Left lung (tissue), 10 donors: ENCODE data around the gene RPAIN. TPM values are rescaled to one million over a fixed set of nuclear protein-coding genes. Genes with fewer than 3 reads are reported as not detected.

ENCODE experiments used
- ATAC-seq: fragments of 200-7000 bp; cut with Tn5 transposase; one replicate; pipeline ENCODE4 v1.9.1; 2020; ENCODE audit warnings: moderate library complexity
- DNase-seq, 4 donors: peaks; one replicate each; pipeline ENCODE4 v3.0.0-alpha.2; 2013 to 2020
- H3K27ac ChIP-seq, 2 donors: fragments of 200-600 bp; sonication (generic) in 1 of 2; one replicate each; pipeline versions ENCODE4 v1.5.0 to v1.8.0; 2020 to 2021
- H3K27me3 ChIP-seq, 2 donors: fragments of 200-600 bp; sonication (generic) in 1 of 2; one replicate each; pipeline versions ENCODE4 v1.5.0 to v1.8.0; 2020 to 2021
- H3K36me3 ChIP-seq, 2 donors: fragments of 200-600 bp; sonication (generic) in 1 of 2; one replicate each; pipeline versions ENCODE4 v1.5.0 to v1.8.0; 2020 to 2021
- H3K4me1 ChIP-seq, 2 donors: fragments of 200-600 bp; one replicate each; pipeline ENCODE4 v1.8.0; 2021
- H3K4me3 ChIP-seq, 2 donors: fragments of 200-600 bp; sonication (generic) in 1 of 2; one replicate each; pipeline versions ENCODE4 v1.5.0 to v1.8.0; 2020 to 2021; ENCODE audit warnings: mild to moderate bottlenecking in 1 of 2
- H3K9me3 ChIP-seq, 2 donors: fragments of 200-600 bp; sonication (generic) in 1 of 2; one replicate each; pipeline versions ENCODE4 v1.5.0 to v1.8.0; 2020 to 2021
- CTCF ChIP-seq, 2 donors: fragments of 200-600 bp; sonication (generic) in 1 of 2; IDR thresholded peaks; one replicate each; pipeline versions ENCODE4 v1.5.0 to v1.8.0; 2021; ENCODE audit warnings: antibody characterized with exemption in 2 of 2
- intact Hi-C, 2 donors: fragments of 100-400 bp; cut with DNase I; formaldehyde crosslinking; loops; one replicate each; pipeline versions ENCODE4 v1.11.2 to v1.14.2; 2022
- polyA plus RNA-seq, 6 donors: library from polyadenylated mRNA; unstranded; fragments of 120-200 nt; gene quantifications; one replicate each; pipeline ENCODE4 v1.2.1, GENCODE V29; 2013; ENCODE audit not compliant: insufficient read length in 6 of 6
- total RNA-seq, 2 donors: library from RNA; stranded (reverse); fragmentation: NEBNext Ultra II Directional; extraction: Animal tissue kit (Norgen Biotek cat#: 25700); gene quantifications; one replicate each; pipeline ENCODE4 v1.2.1, GENCODE V29; 2021
- donor health status: DM: no; HTN: yes; CAD: no.
- donor health status: DM: no; HTN: no; CAD: no.

Gene RPAIN
- total and polyA plus RNA-seq, 8 donors = 31.8 to 96.2 (median 85.6) TPM

- ATAC-seq (no peak), DNase-seq (no peak)
- H3K27ac ChIP-seq = no peak overlapping the region
- TF ChIP-seq CTCF (IDR thresholded peaks at IDR 0.05) = no peak
- intact Hi-C loops = no loop called here
- no peaks in the 10 kb centered on the region for H3K27me3 ChIP-seq
- H3K4me1 ChIP-seq = no peaks in the 10 kb centered on the region
- H3K9me3 ChIP-seq = no peaks in the 10 kb centered on the region
- peaks cover 0 to 100% of the 10 kb centered on the region in 2 donors for H3K36me3 ChIP-seq
- H3K4me3 ChIP-seq = no peak overlapping the region
These were observed 23.4 kb upstream of the RPAIN start for GRCh38 chr17:5396612-5397011.

- Histone ChIP-seq H3K9me3 (no peaks in the 10 kb centered on the region), H3K27ac (no peak overlapping the region), H3K27me3 (no peaks in the 10 kb centered on the region), H3K4me3 (no peak overlapping the region), H3K4me1 (no peaks in the 10 kb centered on the region), H3K36me3 (peaks cover 0 to 100% of the 10 kb centered on the region in 2 donors)
- intact Hi-C loops = no loop called here
- DNase-seq (no peak), ATAC-seq (no peak)
- TF ChIP-seq CTCF (IDR thresholded peaks at IDR 0.05) = no peak
These were observed 20.2 kb upstream of the RPAIN start for GRCh38 chr17:5399767-5400166.

GRCh38 chr17:5405400-5405799 is 14.6 kb upstream of the RPAIN start:
- Histone ChIP-seq H3K4me3 (no peak overlapping the region), H3K36me3 (peaks cover 0 to 100% of the 10 kb centered on the region in 2 donors), H3K27ac (no peak overlapping the region), H3K4me1 (no peaks in the 10 kb centered on the region), H3K9me3 (no peaks in the 10 kb centered on the region), H3K27me3 (no peaks in the 10 kb centered on the region)
- intact Hi-C loops = no loop called here
- no peak for TF ChIP-seq CTCF (IDR thresholded peaks at IDR 0.05)
- DNase-seq = no peak
- ATAC-seq = no peak

DNA sequence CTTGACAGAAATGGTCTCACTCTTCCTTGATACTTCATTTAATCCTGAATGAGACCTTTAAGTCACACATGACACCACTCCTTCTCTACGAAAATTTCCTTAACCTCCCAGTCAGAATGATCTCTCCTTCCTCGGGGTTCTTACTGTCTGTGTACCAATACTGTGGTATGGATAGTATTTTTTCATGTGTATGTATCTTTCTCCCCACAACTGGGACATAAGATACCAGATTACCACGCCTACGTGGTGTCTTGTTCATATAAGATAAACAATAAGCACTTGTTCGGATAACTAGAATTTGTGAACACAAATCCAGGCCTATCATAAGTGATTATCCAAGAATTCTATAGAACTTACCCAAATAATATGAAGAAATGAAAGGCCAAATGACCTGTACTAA is 11.8 kb upstream of the RPAIN start:
- Histone ChIP-seq H3K4me1 (no peaks in the 10 kb centered on the region), H3K27me3 (no peaks in the 10 kb centered on the region), H3K36me3 (peaks cover 0 to 100% of the 10 kb centered on the region in 2 donors), H3K27ac (no peak overlapping the region), H3K9me3 (no peaks in the 10 kb centered on the region), H3K4me3 (no peak overlapping the region)
- TF ChIP-seq CTCF (IDR thresholded peaks at IDR 0.05) = no peak
- intact Hi-C loops = no loop called here
- ATAC-seq (no peak), DNase-seq (no peak)

GRCh38 chr17:5410594-5411272 is 9.2 kb upstream of the RPAIN start:
- Histone ChIP-seq H3K27me3 (no peaks in the 10 kb centered on the region), H3K27ac (no peak overlapping the region), H3K4me1 (peaks cover 0 to 10% of the 10 kb centered on the region in 2 donors), H3K4me3 (no peak overlapping the region), H3K9me3 (no peaks in the 10 kb centered on the region), H3K36me3 (peaks cover 0 to 99% of the 10 kb centered on the region in 2 donors)
- DNase-seq (no peak), ATAC-seq (no peak)
- TF ChIP-seq CTCF (IDR thresholded peaks at IDR 0.05) = no peak
- intact Hi-C loops = no loop called here
